NCI-H1092 (cell line): ENCODE results near the gene CCDC171.
"Not testable (repeated sequence)": the region's sequence is repeated elsewhere in the genome, so short reads cannot be mapped to it uniquely, and the experiment has no call there.

Experiments used
- DNase-seq: peaks from one replicate; lab custom pipeline; 2025; lab: John Stamatoyannopoulos, UW

Gene CCDC171

DNA sequence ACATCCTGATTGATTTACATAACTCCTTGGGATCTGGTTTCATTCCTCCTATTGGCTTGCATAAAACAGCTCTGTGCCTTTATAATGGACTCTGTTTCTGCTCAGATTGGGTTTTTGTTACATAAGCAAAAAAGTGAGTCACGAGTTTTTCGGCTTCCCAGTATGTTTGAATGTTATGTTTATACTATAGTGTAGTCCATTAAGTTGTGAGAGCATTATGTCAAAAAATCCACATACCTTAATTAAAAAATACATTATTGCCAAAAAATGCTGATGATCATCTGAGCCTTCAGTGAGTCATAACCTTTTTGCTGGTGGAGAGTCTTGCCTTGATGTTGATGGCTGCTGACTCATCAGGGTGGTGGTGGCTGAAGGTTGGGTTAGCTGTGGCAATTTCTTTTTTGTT is 144.6 kb downstream of the CCDC171 start:
- DNase-seq, result no peak

DNA sequence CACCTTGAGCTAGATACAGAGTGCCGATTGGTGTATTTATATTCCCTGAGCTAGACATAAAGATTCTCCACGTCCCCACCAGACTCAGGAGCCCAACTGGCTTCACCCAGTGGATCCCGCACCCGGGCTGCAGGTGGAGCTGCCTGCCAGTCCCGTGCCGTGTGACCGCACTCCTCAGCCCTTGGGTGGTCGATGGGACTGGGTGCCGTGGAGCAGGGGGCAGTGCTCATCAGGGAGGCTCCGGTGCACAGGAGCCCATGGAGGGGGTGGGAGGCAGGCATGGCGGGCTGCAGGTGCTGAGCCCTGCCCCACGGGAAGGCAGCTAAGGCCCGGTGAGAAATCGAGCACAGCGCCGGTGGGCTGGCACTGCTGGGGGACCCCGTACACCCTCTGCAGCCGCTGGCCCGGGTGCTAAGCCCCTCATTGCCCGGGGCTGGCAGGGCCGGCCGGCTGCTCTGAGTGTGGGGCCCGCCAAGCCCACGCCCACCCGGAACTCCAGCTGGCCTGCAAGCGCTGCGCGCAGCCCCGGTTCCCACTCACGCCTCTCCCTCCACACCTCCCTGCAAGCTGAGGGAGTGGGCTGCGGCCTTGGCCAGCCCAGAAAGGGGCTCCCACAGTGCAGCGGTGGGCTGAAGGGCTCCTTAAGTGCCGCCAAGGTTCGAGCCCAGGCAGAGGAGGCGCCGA is 147.2 kb downstream of the CCDC171 start:
- not testable (repeated sequence) for DNase-seq

DNA sequence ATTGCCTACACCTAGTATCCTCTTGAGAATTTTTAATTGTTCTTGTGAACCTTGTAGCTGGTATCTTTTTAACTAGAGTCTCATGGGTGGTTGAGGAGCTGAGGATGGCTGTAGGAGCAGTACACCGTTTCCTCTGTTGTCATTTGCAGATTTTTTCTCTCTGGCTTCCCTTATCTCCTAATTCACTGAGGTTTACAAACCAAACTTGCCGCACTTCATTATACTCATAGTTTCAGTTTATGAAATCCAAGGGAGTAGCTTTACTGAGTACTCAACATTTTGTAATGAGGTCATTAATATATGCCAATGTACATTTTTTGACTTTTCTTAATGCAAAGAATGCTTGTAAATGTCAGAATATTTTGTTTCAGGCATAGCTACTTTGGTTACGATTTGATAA is 154.2 kb downstream of the CCDC171 start:
- no peak for DNase-seq

DNA sequence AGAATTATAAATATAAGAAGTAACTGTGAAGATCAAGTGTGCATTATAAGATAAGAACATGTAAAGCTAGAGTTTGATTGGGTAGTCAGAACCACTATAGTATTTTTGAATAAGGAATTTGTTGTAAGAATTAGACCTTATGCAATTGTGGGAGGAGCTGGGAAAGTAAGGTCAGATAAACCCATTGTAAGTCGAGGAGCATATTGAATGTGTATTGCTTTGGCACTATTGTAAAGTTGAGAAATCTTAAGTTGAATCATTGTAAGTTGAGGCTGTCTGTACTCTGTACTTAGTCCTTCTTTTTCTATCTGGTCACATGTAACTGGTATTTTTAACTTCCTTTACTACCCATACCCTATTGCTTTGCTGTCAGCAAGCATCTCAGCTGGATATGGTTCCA is 158.7 kb downstream of the CCDC171 start:
- no peak for DNase-seq

DNA sequence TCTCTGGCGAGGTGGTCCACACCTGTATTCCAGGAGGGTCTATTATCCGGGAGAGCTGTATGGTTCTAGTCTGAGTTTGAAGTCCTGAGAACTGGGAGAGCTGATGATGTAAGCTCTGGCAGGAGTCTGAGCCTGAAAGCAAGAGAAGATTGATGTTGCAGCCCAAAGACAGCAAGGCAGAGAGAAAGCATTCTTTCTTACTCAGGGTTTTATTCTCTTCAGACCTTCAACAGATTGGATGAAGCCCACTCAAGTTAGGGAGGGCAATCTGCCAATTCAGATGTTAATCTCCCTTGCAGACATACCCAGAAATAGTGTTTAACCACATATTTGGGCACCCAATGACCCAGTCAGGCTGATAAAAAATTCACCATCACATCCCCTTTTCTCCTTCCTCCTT is 159.1 kb downstream of the CCDC171 start:
- no peak for DNase-seq

DNA sequence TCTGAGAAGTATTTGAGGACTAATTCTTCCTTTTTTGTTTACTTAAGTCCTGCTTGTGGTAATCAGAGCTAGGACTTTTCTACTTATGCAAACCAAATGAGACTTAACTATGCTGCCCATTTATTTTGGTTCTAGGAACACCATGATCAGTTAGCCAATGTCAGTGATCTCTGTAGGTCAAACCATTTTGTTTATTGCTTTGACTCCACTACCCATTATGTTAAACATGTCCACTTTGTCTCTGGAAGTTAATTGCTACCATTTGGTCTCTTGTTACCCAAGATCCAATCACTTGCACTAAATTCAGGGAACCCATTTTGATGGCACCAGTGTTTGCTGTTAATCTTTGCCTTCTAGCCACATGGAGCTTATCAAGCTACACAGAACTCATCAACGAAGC is 161.9 kb downstream of the CCDC171 start:
- DNase-seq, result no peak

DNA sequence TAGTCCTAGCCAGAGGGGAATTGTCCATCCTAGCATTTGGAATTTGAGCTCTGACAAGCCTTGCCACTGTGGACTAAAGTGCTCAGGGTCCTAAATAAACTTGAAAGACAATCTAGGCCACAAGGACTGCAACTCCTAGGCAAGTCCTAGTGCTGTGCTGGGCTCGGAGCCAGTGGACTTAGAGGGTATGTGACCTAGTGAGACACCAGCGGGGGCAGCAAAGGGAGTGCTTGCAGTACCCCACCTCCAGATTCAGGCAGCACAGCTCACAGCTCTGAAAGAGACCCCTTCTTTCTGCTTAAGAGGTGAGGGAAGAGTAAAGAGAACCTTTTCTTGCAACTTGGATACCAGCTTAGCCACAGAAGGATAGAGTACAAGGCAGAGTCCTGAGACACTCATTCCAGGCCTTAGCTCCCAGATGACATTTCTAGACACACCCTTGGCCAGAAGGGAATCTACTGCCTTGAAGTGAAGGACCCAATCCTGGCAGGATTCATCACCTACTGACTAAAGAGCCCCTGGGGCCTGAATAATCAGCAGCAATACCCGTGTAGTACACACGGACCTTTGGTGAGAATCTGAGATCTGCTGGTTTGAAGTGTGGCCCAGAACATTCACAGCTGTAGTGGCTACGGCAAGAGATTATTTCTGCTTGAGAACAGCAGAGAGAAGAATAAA is 164.6 kb downstream of the CCDC171 start:
- no peak for DNase-seq

DNA sequence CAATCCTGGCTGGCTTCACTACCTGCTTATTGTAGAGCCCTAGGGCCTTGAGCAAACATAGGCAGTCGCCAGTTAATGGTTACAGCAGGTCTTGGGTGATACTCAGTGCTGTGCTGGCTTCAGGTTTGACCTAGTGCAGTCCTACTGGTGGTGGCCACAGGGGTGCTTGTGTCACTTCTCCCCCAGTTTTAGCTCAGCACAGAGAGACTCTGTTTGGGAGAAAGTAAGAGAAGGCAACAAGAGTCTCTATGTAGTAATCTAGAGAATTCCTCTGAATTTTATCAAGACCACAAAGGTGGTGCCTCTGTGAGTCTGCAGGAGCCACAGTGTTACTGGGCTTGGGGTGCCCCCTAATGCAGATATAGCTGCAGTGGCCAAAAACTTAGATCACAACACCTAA is 165.6 kb downstream of the CCDC171 start:
- no peak for DNase-seq

DNA sequence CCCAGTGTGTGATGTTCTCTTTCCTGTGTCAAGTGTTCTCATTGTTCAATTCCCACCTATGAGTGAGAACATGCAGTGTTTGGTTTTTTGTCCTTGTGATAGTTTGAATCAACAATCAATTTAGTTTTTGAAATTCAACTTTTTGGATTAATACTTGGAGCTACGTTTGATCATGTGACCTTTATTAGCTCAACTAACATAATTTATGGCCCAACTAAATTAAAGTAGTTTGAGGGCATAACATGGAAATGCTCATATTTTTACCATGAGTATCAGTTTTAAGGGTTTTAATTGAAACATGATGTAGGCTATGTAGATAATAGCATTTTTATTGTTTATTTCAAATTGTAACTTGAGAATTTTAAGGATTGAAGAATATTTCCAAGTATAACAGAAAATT is 168.0 kb downstream of the CCDC171 start:
- no peak for DNase-seq

DNA sequence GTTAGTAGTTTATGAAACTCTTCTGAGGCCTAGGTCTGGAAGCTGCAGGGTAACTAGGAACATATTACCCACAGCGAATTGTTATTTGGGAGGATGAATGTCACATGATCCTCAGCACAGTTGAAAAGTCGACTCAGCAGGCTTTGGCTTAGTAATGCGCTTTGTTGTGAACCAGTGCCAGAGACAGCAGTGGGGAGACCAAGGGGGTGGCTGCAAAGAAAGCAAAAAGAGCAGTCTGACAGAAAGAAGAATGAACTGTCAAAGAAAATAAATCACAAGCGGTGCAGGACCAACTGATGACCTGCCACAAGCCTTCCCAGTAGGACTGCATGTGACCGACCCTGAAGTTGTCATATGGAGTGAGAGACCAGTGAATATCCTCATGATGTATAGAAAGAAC is 170.0 kb downstream of the CCDC171 start:
- no peak for DNase-seq

DNA sequence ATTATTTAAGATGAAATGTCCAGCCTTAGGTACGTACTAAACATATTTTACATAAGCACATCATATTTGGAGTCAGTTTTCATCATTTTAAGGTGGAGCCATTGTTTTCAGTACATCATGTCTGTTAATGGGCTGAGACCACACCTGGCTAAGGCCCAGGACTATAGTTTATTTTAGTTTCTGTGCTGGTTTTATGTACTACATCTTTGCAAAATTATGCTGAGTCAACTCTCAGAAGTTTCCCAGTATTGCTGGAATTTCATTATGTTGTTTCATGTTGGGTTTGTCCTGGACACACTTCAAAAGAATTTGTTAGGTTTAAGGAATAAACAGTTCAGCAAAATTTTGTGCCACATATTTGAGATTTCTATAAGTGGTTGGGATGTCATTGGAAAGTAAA is 171.2 kb downstream of the CCDC171 start:
- no peak for DNase-seq

DNA sequence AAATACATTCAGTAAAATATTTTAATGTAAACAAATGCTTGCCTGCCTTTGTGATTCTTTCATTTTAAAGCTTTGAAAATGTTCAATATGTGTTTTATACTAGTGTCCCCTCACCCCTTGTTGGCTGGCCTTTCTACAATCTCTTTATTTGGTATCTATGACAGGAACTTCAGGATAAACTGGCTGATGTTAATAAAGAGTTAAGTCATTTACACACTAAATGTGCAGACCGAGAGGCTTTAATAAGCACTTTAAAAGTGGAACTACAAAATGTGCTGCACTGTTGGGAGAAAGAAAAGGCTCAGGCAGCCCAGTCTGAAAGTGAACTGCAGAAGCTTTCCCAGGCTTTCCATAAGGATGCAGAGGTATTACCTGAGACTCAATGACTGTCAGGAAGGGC is 171.8 kb downstream of the CCDC171 start:
- DNase-seq, result no peak

DNA sequence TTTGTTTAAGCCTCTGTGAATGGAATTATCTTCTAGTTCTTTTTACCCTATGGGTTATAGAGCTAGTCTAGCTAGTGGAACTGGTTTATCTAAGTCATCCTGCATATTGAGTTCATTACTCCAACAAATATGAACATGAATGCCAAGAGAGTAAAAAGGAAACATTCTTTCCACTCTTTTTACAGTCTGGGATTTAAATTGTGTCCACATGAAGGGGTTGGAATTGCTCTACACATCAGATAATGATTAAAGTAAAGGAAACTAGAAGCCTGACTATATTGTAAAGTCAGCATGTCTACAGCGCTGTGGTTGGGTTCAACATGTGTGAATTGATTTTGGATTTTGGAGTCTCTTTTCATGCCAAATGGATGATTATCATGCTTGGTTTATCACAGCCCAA is 173.1 kb downstream of the CCDC171 start:
- DNase-seq, result no peak

DNA sequence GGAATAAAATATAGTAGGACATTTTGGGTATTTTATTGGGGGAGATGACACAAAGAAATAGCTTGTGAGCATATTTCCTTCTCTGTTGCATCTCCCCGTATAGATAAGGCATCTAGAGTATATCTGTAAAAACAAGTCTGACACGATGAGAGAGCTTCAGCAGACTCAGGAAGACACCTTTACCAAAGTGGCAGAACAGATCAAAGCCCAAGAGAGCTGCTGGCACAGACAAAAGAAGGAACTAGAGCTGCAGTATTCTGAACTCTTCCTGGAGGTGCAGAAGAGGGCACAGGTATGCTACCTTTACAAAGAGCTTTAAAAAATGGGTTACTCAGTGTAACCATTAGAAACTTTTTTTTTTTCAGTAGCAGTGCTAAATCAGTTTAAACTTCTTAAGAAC is 176.7 kb downstream of the CCDC171 start:
- no peak for DNase-seq

DNA sequence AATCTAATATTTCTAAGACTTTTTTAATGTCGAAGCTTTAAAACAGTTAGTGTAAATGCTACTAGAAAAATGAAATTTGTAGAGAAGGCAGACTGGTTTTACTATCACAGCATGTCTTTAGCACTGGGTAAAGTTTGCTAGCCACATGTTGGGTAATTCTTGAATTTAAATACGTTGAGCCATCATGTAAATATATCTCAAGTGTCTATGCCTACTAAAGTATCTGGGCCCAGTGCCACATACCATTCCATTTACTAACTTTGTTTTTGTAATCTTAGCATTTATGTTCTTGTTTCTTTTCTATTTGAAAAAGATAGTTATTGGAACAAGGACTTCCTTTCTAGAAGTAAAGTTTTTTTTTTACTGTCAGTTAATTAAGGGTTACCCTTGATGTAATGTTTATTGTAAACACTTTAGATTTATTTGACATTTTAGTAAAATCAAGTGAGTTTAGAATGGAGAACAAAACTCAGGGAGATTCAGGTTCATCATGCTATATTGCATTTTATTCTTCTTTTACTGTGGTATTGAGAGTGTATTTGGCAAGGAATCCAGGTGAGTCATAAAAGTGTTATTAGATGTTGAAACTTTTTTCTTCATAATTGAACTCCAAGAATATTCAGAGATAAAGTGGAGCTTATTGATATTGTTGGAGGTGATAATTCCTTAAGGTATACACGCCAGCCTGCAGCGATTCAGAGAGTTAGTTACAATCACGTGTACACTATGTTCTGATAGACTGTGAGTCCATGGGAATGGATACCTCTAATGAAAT is 182.4 kb downstream of the CCDC171 start:
- no peak for DNase-seq

DNA sequence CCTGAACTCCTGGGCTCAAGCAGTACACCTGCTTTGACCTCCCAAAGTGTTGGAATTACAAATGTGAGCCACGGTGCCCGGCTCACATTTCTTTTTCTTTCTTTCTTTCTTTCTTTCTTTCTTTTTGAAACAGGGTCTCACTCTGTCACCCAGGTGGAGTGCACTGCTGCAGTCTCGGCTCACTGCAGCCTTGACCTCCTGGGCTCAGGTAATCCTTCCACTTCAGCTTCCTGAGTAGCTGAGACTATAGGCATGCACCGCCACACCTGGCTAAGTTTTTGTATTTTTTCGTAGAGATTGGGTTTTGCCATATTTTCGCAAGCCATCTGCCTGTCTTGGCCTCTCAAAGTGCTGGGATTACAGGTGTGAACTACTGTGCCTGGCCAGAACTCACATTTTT is 183.7 kb downstream of the CCDC171 start:
- no peak for DNase-seq

DNA sequence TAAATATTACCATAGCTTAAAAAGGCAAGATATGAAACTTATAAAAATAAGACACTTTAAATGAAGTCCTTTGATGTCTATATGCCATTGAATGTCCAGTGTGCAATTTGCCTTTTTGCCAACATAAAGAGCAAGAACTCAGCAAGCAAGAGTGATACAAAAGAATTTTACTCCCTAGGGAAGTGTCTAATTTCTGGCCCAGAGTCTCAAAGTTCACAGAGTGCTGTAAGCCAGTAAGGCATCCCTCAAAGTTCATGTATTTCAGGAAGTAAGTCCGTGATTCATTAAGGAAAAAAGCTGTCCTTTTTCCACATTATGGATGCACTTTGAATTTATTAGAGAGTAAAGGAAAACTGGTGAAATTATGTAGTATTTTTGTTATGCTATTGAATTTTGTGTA is 185.2 kb downstream of the CCDC171 start:
- DNase-seq, result no peak

DNA sequence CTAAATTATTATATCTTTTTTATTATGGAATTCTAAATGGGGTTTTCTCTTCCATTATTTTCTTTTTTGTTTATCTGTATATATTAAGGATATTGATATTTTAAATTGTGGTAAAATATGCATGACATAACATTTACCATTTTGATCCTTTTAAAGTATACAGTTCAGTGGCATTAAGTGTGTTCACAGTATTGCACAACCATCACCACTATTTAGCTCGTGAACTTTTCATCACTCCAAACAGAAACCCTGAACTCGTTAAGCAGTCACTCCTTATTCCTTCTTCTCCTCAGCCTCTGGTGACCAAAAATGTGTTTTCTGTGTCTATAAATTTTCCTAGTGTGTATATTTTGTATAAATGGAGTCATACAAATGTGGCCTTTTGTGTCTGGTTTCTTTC is 188.2 kb downstream of the CCDC171 start:
- DNase-seq, result no peak

DNA sequence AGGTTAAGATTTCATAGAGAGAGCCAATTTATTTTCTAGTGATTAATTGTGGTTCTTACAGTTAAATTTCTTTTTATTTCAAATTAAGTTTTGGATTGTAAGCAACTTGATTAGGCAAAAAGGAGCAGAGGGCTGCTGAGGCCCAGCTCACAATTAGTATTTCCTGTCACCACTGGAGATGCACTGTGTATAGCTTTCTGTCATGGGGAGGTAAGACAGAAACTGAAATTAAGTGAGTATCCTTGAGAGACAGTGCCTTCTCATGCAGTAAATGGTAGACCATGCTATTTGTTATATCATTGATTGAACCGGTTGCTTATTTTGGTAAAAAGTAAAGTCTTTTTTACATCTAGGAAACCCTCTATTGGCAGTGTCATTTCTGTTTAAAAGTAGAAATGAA is 190.7 kb downstream of the CCDC171 start:
- no peak for DNase-seq

DNA sequence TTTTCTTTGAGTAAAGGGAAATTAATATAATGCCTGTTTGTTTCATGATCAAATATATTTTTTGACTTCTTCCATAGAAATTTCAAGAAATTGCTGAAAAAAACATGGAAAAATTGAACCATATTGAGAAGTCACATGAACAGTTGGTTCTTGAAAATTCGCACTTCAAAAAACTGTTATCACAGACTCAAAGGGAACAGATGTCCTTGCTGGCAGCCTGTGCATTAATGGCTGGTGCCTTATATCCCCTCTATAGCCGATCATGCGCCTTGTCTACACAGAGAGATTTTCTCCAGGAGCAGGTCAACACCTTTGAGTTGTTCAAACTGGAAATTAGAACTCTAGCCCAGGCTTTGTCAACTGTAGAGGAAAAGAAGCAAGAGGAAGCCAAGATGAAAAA is 191.4 kb downstream of the CCDC171 start:
- DNase-seq, result no peak

DNA sequence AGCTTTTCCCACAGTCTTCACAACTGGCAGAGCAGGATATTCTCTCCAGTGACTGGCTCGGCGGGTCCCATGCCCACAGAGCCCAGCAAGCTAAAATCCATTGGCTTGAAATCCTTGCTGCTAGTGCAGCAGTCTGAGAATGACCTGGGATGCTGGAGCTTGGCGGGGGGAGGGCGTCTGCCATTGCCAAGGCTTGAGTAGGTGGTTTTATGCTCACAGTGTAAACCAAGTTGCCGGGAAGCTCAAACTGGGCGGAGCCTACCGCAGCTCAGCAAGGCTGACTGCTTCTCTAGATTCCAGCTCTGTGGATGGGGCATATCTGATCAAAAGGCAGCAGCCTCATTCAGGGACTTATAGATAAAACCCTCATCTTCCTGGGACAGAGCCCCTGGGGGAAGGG is 194.1 kb downstream of the CCDC171 start:
- DNase-seq, result no peak

DNA sequence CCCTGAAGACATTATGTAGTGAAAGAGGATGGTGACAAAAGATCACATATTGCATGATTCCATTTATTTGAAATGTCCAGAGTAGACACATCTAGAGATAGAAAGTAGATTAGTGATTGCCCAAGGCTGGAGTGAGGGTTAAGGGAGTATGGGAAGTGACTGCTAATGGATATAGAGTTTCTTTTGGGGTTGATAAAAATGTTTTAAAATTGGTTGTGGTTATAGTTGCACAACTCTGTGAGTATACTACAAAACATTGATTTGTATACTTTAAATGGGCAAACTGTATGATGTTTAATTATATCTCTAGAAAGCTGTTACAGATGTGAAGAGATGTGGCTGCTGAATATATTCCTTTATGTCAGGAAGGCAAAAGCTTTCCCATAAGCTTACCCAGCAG is 202.8 kb downstream of the CCDC171 start:
- DNase-seq, result no peak

DNA sequence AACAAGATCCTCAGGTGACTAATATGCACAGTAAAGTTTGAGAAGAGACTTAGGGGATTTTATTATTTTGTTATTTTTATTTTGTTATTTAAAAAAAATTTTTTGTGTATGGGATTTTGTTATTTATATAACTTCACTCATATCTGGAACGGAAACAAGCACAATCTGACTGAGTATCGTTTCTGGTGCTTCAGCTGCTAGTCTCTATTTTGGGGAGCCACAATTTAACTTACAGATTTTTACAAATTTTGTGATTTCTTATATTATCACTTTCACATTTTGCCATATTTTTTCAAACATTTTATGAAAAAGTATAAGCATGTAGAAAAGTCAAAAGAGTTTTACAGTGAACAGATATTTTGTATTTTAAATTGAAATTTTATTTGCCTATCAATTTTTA is 208.7 kb downstream of the CCDC171 start:
- no peak for DNase-seq
